Measurements from ENCODE around the gene OLA1.

OLA1 gene

GRCh38 chr2:174177316-174177890 is 70.9 kb downstream of the OLA1 start:
- TF ChIP-seq, protein P1, sequence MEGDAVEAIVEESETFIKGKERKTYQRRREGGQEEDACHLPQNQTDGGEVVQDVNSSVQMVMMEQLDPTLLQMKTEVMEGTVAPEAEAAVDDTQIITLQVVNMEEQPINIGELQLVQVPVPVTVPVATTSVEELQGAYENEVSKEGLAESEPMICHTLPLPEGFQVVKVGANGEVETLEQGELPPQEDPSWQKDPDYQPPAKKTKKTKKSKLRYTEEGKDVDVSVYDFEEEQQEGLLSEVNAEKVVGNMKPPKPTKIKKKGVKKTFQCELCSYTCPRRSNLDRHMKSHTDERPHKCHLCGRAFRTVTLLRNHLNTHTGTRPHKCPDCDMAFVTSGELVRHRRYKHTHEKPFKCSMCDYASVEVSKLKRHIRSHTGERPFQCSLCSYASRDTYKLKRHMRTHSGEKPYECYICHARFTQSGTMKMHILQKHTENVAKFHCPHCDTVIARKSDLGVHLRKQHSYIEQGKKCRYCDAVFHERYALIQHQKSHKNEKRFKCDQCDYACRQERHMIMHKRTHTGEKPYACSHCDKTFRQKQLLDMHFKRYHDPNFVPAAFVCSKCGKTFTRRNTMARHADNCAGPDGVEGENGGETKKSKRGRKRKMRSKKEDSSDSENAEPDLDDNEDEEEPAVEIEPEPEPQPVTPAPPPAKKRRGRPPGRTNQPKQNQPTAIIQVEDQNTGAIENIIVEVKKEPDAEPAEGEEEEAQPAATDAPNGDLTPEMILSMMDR (IDR thresholded peaks at IDR 0.05; ENCODE audit: low read depth, low read length, missing control alignments): no peak
- no peak for DNase-seq (ENCODE audit: extremely low read depth, low read depth)

GRCh38 chr2:174176898-174177297 is 71.4 kb downstream of the OLA1 start:
- H3K4me3 ChIP-seq (replicated peaks; ENCODE audit: low read depth, low read length): no peak overlapping the region
- no peak for DNase-seq (ENCODE audit: extremely low read depth, low read depth)
- TF ChIP-seq, protein P1 (IDR thresholded peaks at IDR 0.05; ENCODE audit: low read depth, low read length, missing control alignments): no peak

More at GRCh38 chr2:174177316-174177890, 70.9 kb downstream of the OLA1 start:
- H3K4me3 ChIP-seq (replicated peaks; ENCODE audit: low read depth, low read length): no peak overlapping the region

DNA sequence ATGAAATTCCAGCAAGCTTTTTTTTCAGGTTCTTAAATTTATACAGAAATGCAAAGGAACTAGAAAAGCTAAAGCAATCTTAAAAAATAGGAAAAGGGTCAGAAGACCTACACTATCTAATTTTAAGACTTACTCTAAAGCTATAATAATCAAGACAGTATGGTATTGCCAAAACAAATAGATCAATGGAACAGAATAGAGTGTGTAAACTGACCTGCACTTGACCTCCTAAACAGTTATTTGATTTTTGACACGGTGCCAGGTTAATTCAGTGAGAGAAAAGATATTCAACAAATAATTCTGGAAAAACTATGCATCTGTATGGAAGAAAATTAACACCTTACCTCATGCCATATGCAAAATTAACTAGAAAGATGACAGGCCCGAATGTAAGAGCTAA is 73.6 kb downstream of the OLA1 start:
- DNase-seq (ENCODE audit: extremely low read depth, low read depth): no peak
- no peak overlapping the region for H3K4me3 ChIP-seq (replicated peaks; ENCODE audit: low read depth, low read length)
- TF ChIP-seq, protein P1 (IDR thresholded peaks at IDR 0.05; ENCODE audit: low read depth, low read length, missing control alignments): no peak

GRCh38 chr2:174172802-174173355 is 75.5 kb downstream of the OLA1 start:
- TF ChIP-seq, protein P1 (IDR thresholded peaks at IDR 0.05; ENCODE audit: low read depth, low read length, missing control alignments): no peak
- no peak overlapping the region for H3K4me3 ChIP-seq (replicated peaks; ENCODE audit: low read depth, low read length)
- no peak for DNase-seq (ENCODE audit: extremely low read depth, low read depth)

DNA sequence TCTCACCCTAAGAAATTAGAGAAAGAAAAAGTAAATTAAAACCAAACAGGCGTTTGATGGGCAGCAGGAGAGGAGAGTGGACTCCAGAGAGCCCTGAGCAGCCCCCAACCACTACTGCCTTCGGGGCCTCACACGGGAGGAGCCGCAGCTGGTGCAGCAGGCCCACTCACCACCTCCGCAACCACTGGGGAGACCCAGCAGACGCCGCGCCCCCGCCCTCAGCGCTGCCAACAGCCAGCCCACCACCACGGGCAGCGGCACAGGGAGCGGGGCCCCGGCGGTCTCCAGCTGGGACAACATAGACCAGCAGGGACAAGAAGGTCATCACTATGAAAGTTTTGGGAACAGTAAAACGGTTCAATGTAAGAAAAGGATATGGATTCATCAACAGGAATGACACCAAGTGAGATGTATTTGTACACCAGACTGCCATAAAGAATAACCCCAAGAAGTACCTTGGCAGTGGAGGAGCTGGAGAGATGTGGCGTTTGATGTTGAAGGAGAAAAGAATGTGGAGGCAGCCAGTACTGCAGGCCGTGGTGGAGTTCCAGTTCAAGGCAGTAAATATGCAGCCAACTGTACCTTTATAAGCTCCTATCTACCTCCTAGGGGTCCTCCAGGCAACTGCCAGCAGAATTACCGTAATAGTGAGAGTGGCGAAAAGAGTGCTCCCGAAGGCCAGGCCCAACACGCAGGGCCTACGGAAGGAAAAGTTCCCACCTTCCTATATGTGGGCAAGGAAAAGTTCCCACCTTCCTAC is 76.5 kb downstream of the OLA1 start:
- DNase-seq (ENCODE audit: extremely low read depth, low read depth): no peak
- no peak overlapping the region for H3K4me3 ChIP-seq (replicated peaks; ENCODE audit: low read depth, low read length)
- TF ChIP-seq, protein P1 (IDR thresholded peaks at IDR 0.05; ENCODE audit: low read depth, low read length, missing control alignments): no peak

- no peak overlapping the region for H3K4me3 ChIP-seq (replicated peaks; ENCODE audit: low read depth, low read length)
- TF ChIP-seq, protein P1 (IDR thresholded peaks at IDR 0.05; ENCODE audit: low read depth, low read length, missing control alignments): no peak
- DNase-seq (ENCODE audit: extremely low read depth, low read depth): no peak
These were observed 79.0 kb downstream of the OLA1 start for GRCh38 chr2:174169372-174169771.
